GM12878 (cell line): Measurements from ENCODE around the gene BORCS6. TPM values are rescaled to one million over a fixed set of nuclear protein-coding genes. Genes with fewer than 3 reads are reported as not detected.

Experiments
- ASH2L ChIP-seq: fragments of 300-600, 200-600 bp; sonication (generic); IDR thresholded peaks from 2 replicates; pipeline ENCODE4 v1.6.1; 2017; ENCODE audit warnings: low read depth, mild to moderate bottlenecking, borderline replicate concordance
- BMI1 ChIP-seq: fragments of 450-650 bp; IDR thresholded peaks from 2 replicates; pipeline ENCODE4 v1.6.1; 2016; ENCODE audit warnings: mild to moderate bottlenecking, moderate library complexity, borderline replicate concordance
- CREM ChIP-seq: IDR thresholded peaks from 2 replicates; pipeline ENCODE4 v1.6.1; 2014; ENCODE audit warnings: antibody characterized with exemption, low read depth
- CTCF ChIP-seq, 3 experiments: IDR thresholded peaks in 2 of 3; conservative IDR thresholded peaks in 1 of 3; 2 replicates each; pipeline ENCODE4 v1.5.1; 2011; ENCODE audit warnings: low read depth in 3 of 3, low read length in 3 of 3, mild to moderate bottlenecking in 3 of 3, control low read depth in 2 of 3, moderate library complexity in 2 of 3, inconsistent platforms in 1 of 3, mixed read lengths in 1 of 3; ENCODE audit not compliant: control insufficient read depth in 2 of 3, insufficient read depth in 1 of 3; ENCODE audit errors: extremely low read depth in 1 of 3
- E2F4 ChIP-seq: IDR thresholded peaks from 2 replicates; pipeline ENCODE4 v1.6.1; 2012; ENCODE audit warnings: low read depth, low read length, improper control_type of control experiment
- EP300 ChIP-seq, 2 experiments: fragments of 150-350 bp in 1 of 2; IDR thresholded peaks; 2 replicates each; pipeline ENCODE4 v1.6.1; 2011 to 2012; ENCODE audit warnings: low read depth in 2 of 2, low read length in 2 of 2, borderline replicate concordance in 1 of 2, improper control_type of control experiment in 1 of 2, inconsistent platforms in 1 of 2; ENCODE audit not compliant: control insufficient read depth in 1 of 2
- IKZF1 ChIP-seq: fragments of 450-650 bp; conservative IDR thresholded peaks from 2 replicates; pipeline ENCODE4 v1.6.1; 2017; ENCODE audit warnings: antibody characterized with exemption, mild to moderate bottlenecking
- IRF5 ChIP-seq: fragments of 450-650 bp; IDR thresholded peaks from 2 replicates; pipeline ENCODE4 v1.6.1; 2017; ENCODE audit warnings: borderline replicate concordance
- MEF2B ChIP-seq: fragments of 450-650 bp; IDR thresholded peaks from 2 replicates; pipeline ENCODE4 v1.6.1; 2018; ENCODE audit warnings: mild to moderate bottlenecking, moderate library complexity; ENCODE audit not compliant: partially characterized antibody, poor library complexity, severe bottlenecking
- NKRF ChIP-seq: fragments of 450-650 bp; conservative IDR thresholded peaks from 2 replicates; pipeline ENCODE4 v1.6.1; 2017; ENCODE audit warnings: mild to moderate bottlenecking, moderate library complexity
- POLR2A ChIP-seq: IDR thresholded peaks from 2 replicates; pipeline ENCODE4 v1.6.1; 2011; ENCODE audit warnings: low read depth, mild to moderate bottlenecking, low read length
- POU2F2 ChIP-seq: IDR thresholded peaks from 3 replicates; pipeline ENCODE4 v1.6.1; 2011; ENCODE audit warnings: low read depth, mild to moderate bottlenecking, low read length, borderline replicate concordance
- RFX5 ChIP-seq: IDR thresholded peaks from 2 replicates; pipeline ENCODE4 v1.6.1; 2011; ENCODE audit warnings: low read depth, low read length, improper control_type of control experiment
- SMAD1 ChIP-seq: fragments of 450-650 bp; IDR thresholded peaks from 2 replicates; pipeline ENCODE4 v1.6.1; 2018; ENCODE audit warnings: mild to moderate bottlenecking, low read depth; ENCODE audit not compliant: partially characterized antibody
- SMAD5 ChIP-seq: IDR thresholded peaks from 2 replicates; pipeline ENCODE4 v1.6.1; 2016; ENCODE audit warnings: antibody characterized with exemption, low read depth
- SMC3 ChIP-seq: IDR thresholded peaks from 2 replicates; pipeline ENCODE4 v1.6.1; 2011; ENCODE audit warnings: low read length, improper control_type of control experiment, borderline replicate concordance
- SREBF2 ChIP-seq: IDR thresholded peaks from 2 replicates; pipeline ENCODE4 v1.6.1; 2012; ENCODE audit warnings: mild to moderate bottlenecking, low read length
- SRF ChIP-seq, 2 experiments: IDR thresholded peaks; 2 replicates each; pipeline ENCODE4 v1.6.1; 2011; ENCODE audit warnings: low read depth in 2 of 2, low read length in 2 of 2, mild to moderate bottlenecking in 1 of 2, moderate library complexity in 1 of 2
- TAF1 ChIP-seq: IDR thresholded peaks from 2 replicates; pipeline ENCODE4 v1.6.1; 2011; ENCODE audit warnings: mild to moderate bottlenecking, low read depth, low read length, borderline replicate concordance
- TARDBP ChIP-seq: IDR thresholded peaks from 2 replicates; pipeline ENCODE4 v1.6.1; 2016; ENCODE audit warnings: borderline replicate concordance
- TBL1XR1 ChIP-seq: IDR thresholded peaks from 2 replicates; pipeline ENCODE4 v1.6.1; 2012; ENCODE audit warnings: low read depth, low read length, improper control_type of control experiment
- USF2 ChIP-seq: IDR thresholded peaks from 2 replicates; pipeline ENCODE4 v1.6.1; 2011; ENCODE audit warnings: low read depth, low read length, improper control_type of control experiment, borderline replicate concordance
- YY1 ChIP-seq: IDR thresholded peaks from 2 replicates; pipeline ENCODE4 v1.6.1; 2011; ENCODE audit warnings: low read depth, mild to moderate bottlenecking, low read length
- ZNF24 ChIP-seq: fragments of 450-650 bp; IDR thresholded peaks from 2 replicates; pipeline ENCODE4 v1.6.1; 2017; ENCODE audit warnings: antibody characterized with exemption, mild to moderate bottlenecking
- polyA plus RNA-seq, 11 experiments: library from polyadenylated mRNA; depleted of rRNA in 4 of 11; unstranded in 6 of 11; stranded (reverse) in 5 of 11; fragments of >200 nt; fragmentation: Nextera tagmentation in 4 of 11; fragmentation: Illumina TruSeq in 1 of 11; extraction: Ambion mirVana in 4 of 11; extraction: Trizol in 1 of 11; gene quantifications; 1 replicate in 1 of 11; 2 replicates in 10 of 11; pipeline versions ENCODE4 v1.2.1 to v1.2.3, GENCODE V29; 2011 to 2016; ENCODE audit warnings: inconsistent platforms in 2 of 11, missing spikeins in 2 of 11, low read depth in 1 of 11
- total RNA-seq, 4 experiments: library from RNA; depleted of rRNA in 3 of 4; stranded (reverse); fragments of >200 nt in 3 of 4; fragmentation: Illumina TruSeq in 1 of 4; extraction: Trizol in 1 of 4; gene quantifications; 2 replicates each; pipeline versions ENCODE4 v1.2.1 to v1.2.3, GENCODE V29; 2013 to 2021

Gene BORCS6
- total and polyA plus RNA-seq, 10 of the 15 experiments (the other 5 are each of a cell fraction or from before 2014, with no cell fraction given), result 0.37 to 14.1 (median 6.7) TPM

- TF ChIP-seq NKRF (no peak), USF2 (no peak), E2F4 (peak; percentile 38; the same call in 1 of the 2 replicates), RFX5 (no peak), POLR2A (peak; percentile 50; the same call in 1 of the 2 replicates), IKZF1 (no peak; the same call in 1 of the 2 replicates), SMC3 (no peak), TBL1XR1 (no peak), BMI1 (no peak), TAF1 (no peak), CREM (no peak), CTCF (IDR thresholded peaks at IDR 0.05 in 2 of 3, conservative IDR thresholded peaks at IDR 0.05 in 1 of 3; ENCODE audit: control insufficient read depth in 2 of 3, extremely low read depth in 1 of 3, insufficient read depth in 1 of 3, low read depth in 3 of 3, low read length in 3 of 3) (no peak), POU2F2 (no peak), ZNF24 (no peak), SREBF2 (no peak), IRF5 (no peak), SMAD5 (no peak), MEF2B (no peak), TARDBP (no peak), YY1 (peak; percentile 5; the same call in 1 of the 2 replicates), EP300 (IDR thresholded peaks at IDR 0.05; ENCODE audit: borderline replicate concordance in 1 of 2, control insufficient read depth in 1 of 2, low read depth in 2 of 2, low read length in 2 of 2) (no peak), SRF (IDR thresholded peaks at IDR 0.05; ENCODE audit: low read depth in 2 of 2, low read length in 2 of 2) (no peak), ASH2L (peak; percentile 70; the same call in 1 of the 2 replicates), SMAD1 (no peak)
Observed at GRCh38 chr17:8186446-8186786, 3.6 kb downstream of the BORCS6 start (continued).
